Stimulated activated CD8-positive, alpha-beta memory T cell treated with anti-CD3 and anti-CD28 coated beads, Interleukin-4, amount 100 ng/mL, for 4 hours (primary cell): ENCODE results near the gene DIO1.
"Not testable (repeated sequence)": the region's sequence is repeated elsewhere in the genome, so short reads cannot be mapped to it uniquely, and the experiment has no call there.

Experiments used
- DNase-seq, 2 donors: peaks; one replicate each; pipeline ENCODE4 v3.0.0-alpha.2; 2020; ENCODE audit warnings: low read depth in 2 of 2, low spot score in 1 of 2

Gene DIO1

GRCh38 chr1:53893999-53894636 is at the start of gene DIO1:
Gene DIO1 (plus strand): TSS chr1:53894187. CDS start chr1:53894211, 24 bp downstream.
- DNase-seq: no peak

- DNase-seq: no peak
Measured at GRCh38 chr1:53847980-53848379, 46.0 kb upstream of the DIO1 start.

- DNase-seq: no peak
Measured at GRCh38 chr1:53850082-53850673, 43.8 kb upstream of the DIO1 start.

GRCh38 chr1:53851571-53852285 is 42.3 kb upstream of the DIO1 start:
- DNase-seq: no peak

GRCh38 chr1:53860967-53861411 is 33.0 kb upstream of the DIO1 start:
- no peak for DNase-seq

- DNase-seq: no peak
Measured at GRCh38 chr1:53862507-53862906, 31.5 kb upstream of the DIO1 start.

GRCh38 chr1:53868565-53868964 is 25.4 kb upstream of the DIO1 start:
- DNase-seq: no peak

- DNase-seq: no peak
Measured at GRCh38 chr1:53869454-53870117, 24.4 kb upstream of the DIO1 start.

GRCh38 chr1:53871221-53871620 is 22.8 kb upstream of the DIO1 start:
- DNase-seq: no peak

GRCh38 chr1:53871773-53872484 is 22.1 kb upstream of the DIO1 start:
- DNase-seq: no peak

- DNase-seq: not testable (repeated sequence)
Measured at GRCh38 chr1:53875150-53875549, 18.8 kb upstream of the DIO1 start.

- DNase-seq: no peak
Measured at GRCh38 chr1:53878492-53879105, 15.4 kb upstream of the DIO1 start.

GRCh38 chr1:53881853-53882252 is 12.1 kb upstream of the DIO1 start:
- DNase-seq: not testable (repeated sequence)

GRCh38 chr1:53883600-53883999 is 10.4 kb upstream of the DIO1 start:
- DNase-seq: not testable (repeated sequence)

GRCh38 chr1:53888681-53889080 is 5.3 kb upstream of the DIO1 start:
- DNase-seq: no peak

GRCh38 chr1:53889304-53890298 is 4.4 kb upstream of the DIO1 start, which contains the start of gene YIPF1:
Gene YIPF1 (minus strand): TSS chr1:53889797. CDS start chr1:53888937, 860 bp downstream.
- DNase-seq: peak; percentile 63 to 71

- no peak for DNase-seq
Measured at GRCh38 chr1:53890522-53890941, 3.5 kb upstream of the DIO1 start.

GRCh38 chr1:53891018-53891417 is 3.0 kb upstream of the DIO1 start:
- DNase-seq: no peak

GRCh38 chr1:53891678-53892077 is 2.3 kb upstream of the DIO1 start:
- no peak for DNase-seq
